C4-2B (cell line): Measurements from ENCODE around the gene ARHGEF28.

Experiments used
- H3K27ac ChIP-seq: fragments of 450-650 bp; 2 replicates; pipeline ENCODE4 v1.5.1; 2017
- CTCF ChIP-seq: fragments of 450-650 bp; conservative IDR thresholded peaks from 2 replicates; pipeline ENCODE4 v1.5.1; 2017; ENCODE audit warnings: mild to moderate bottlenecking
- ZFX ChIP-seq: fragments of 450-650 bp; IDR thresholded peaks from 2 replicates; pipeline ENCODE4 v1.6.1; 2017

ARHGEF28 gene

GRCh38 chr5:73636408-73636807 is 10.4 kb downstream of the ARHGEF28 start:
- TF ChIP-seq CTCF (no peak), ZFX (no peak)
- H3K27ac ChIP-seq, result no peak overlapping the region

GRCh38 chr5:73637565-73637964 is 11.6 kb downstream of the ARHGEF28 start:
- TF ChIP-seq ZFX (no peak), CTCF (no peak)
- no peak overlapping the region for H3K27ac ChIP-seq

GRCh38 chr5:73638344-73639095 is 12.5 kb downstream of the ARHGEF28 start:
- H3K27ac ChIP-seq, result no peak overlapping the region
- no peak for TF ChIP-seq CTCF
- TF ChIP-seq ZFX, result no peak

- no peak overlapping the region for H3K27ac ChIP-seq
- TF ChIP-seq CTCF, result no peak
- TF ChIP-seq ZFX, result no peak
These were observed 14.9 kb downstream of the ARHGEF28 start for GRCh38 chr5:73640861-73641320.

GRCh38 chr5:73641811-73642210 is 15.8 kb downstream of the ARHGEF28 start:
- no peak overlapping the region for H3K27ac ChIP-seq
- TF ChIP-seq ZFX (no peak), CTCF (no peak)

- no peak for TF ChIP-seq ZFX
- no peak for TF ChIP-seq CTCF
- H3K27ac ChIP-seq, result no peak overlapping the region
These were observed 16.3 kb downstream of the ARHGEF28 start for GRCh38 chr5:73642344-73642743.

- no peak for TF ChIP-seq CTCF
- no peak for TF ChIP-seq ZFX
- H3K27ac ChIP-seq, result no peak overlapping the region
These were observed 18.5 kb downstream of the ARHGEF28 start for GRCh38 chr5:73644385-73644963.
